ENCODE results near the gene CMTM2.

DNA sequence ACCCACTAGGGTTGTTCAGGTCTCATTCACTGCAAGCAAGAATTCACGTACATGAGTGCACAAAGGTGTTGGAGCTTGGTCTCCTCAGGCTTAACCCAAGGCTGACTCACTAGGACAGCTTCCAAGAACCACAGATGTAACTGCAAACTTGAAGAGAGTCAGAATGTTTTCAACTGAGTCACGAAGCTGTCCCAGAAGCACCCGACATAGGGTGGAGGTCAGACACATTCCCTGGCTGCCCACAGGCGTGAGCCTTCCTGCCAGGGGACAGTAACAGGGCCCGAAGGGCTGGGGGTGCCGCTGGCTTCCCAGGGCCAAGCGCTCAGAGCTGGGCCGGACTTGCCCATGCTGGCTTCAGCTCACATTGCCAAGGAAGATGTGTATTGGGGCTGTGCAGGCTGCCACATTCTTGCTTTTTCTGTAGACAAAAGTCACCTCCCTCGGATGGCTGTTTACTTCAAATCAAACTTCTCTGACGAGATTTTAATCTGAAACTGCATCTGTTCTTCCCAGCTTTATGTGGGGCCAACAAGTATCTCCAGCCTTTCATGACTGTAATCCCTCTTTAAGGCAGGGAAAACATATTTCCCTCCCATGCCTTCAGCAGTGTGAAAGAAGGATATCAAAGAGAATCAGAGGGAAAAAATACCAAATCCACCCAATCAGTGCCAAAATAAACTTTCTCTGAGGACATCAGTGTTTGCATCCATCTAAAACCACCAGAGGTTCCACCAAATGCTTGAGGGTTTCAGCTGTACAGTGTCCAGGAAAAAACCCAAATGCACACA is 39.5 kb downstream of the CMTM2 start:
- TF ChIP-seq, protein P1, sequence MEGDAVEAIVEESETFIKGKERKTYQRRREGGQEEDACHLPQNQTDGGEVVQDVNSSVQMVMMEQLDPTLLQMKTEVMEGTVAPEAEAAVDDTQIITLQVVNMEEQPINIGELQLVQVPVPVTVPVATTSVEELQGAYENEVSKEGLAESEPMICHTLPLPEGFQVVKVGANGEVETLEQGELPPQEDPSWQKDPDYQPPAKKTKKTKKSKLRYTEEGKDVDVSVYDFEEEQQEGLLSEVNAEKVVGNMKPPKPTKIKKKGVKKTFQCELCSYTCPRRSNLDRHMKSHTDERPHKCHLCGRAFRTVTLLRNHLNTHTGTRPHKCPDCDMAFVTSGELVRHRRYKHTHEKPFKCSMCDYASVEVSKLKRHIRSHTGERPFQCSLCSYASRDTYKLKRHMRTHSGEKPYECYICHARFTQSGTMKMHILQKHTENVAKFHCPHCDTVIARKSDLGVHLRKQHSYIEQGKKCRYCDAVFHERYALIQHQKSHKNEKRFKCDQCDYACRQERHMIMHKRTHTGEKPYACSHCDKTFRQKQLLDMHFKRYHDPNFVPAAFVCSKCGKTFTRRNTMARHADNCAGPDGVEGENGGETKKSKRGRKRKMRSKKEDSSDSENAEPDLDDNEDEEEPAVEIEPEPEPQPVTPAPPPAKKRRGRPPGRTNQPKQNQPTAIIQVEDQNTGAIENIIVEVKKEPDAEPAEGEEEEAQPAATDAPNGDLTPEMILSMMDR (IDR thresholded peaks at IDR 0.05): no peak
- no peak for TF ChIP-seq POLR2A (IDR thresholded peaks at IDR 0.05)
